Right atrium auricular region (tissue), 2 donors: Measurements from ENCODE around the gene SUCLG2. TPM values are rescaled to one million over a fixed set of nuclear protein-coding genes. Genes with fewer than 3 reads are reported as not detected.

Experiments
- DNase-seq: peaks from one replicate; pipeline ENCODE4 v3.0.0-alpha.2; 2019; ENCODE audit warnings: low spot score
- H3K27ac ChIP-seq, 2 donors: fragments of 200-600 bp; sonication (generic); 1 replicate in 1 of 2; 2 replicates in 1 of 2; pipeline ENCODE4 v1.5.1; 2016 to 2019
- H3K27me3 ChIP-seq, 2 donors: fragments of 200-600 bp; sonication (generic); one replicate each; pipeline versions ENCODE4 v1.5.1 to v1.6.0; 2017 to 2019
- H3K36me3 ChIP-seq: fragments of 200-600 bp; sonication (generic); one replicate; pipeline ENCODE4 v1.5.1; 2016
- H3K4me1 ChIP-seq, 2 donors: fragments of 200-600 bp; sonication (generic); one replicate each; pipeline versions ENCODE4 v1.5.1 to v1.6.0; 2017 to 2019
- H3K4me3 ChIP-seq, 2 donors: fragments of 200-600 bp; sonication (generic); 1 replicate in 1 of 2; 2 replicates in 1 of 2; pipeline ENCODE4 v1.5.1; 2017 to 2019; ENCODE audit warnings: mild to moderate bottlenecking in 1 of 2, moderate library complexity in 1 of 2
- H3K9me3 ChIP-seq, 2 donors: fragments of 200-600 bp; sonication (generic); one replicate each; pipeline ENCODE4 v1.5.1; 2019
- CTCF ChIP-seq, 2 donors: fragments of 200-600 bp; sonication (generic); IDR thresholded peaks; one replicate each; pipeline ENCODE4 v1.5.1; 2019; ENCODE audit warnings: antibody characterized with exemption in 2 of 2
- total RNA-seq, 2 donors: library from RNA; depleted of rRNA; stranded (reverse); fragments of >200 nt; gene quantifications; one replicate each; pipeline ENCODE4 v1.1.0, GENCODE V29; 2016

Gene SUCLG2
- total RNA-seq, 2 donors from 2014 or later, result 39.0 to 81.5 TPM

GRCh38 chr3:67459796-67460195, 194.6 kb downstream of the SUCLG2 start:
- Histone ChIP-seq H3K4me1 (no peaks in the 10 kb centered on the region), H3K36me3 (no peaks in the 10 kb centered on the region), H3K4me3 (no peak overlapping the region), H3K9me3 (no peaks in the 10 kb centered on the region), H3K27ac (no peak overlapping the region), H3K27me3 (no peaks in the 10 kb centered on the region)
- no peak for DNase-seq
- no peak for TF ChIP-seq CTCF (IDR thresholded peaks at IDR 0.05)

DNA sequence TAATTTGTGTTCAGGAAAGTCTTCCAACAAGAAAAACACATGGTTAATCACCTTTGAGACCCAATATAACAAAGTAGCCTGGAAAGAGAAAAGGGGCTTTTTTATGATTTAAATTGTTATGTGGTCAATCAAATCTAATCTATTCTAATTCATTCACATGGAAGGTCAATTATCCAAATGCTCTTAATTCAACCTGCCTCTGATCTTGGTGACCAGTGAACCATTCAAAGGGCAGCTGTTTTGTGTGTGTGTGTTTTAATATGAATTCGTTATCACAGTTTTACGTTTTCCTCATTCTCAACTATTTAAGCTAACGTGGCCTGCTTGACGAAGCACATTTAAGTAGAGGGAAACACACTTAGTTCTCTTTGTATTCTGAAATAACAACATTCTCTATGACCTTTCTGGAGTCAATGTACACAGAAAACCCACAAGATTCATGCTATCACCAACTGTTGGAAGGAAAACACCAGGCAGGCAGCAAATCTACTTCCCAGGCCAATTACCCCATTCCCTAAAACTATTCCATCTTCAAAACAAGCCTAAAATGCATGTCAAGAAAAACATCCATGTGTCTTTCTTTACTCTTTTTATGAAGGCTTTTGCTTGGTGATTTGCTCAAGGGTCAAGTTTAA, 195.4 kb downstream of the SUCLG2 start:
- no peaks in the 10 kb centered on the region for H3K27me3 ChIP-seq
- H3K4me3 ChIP-seq, result no peak overlapping the region
- no peak overlapping the region for H3K27ac ChIP-seq
- TF ChIP-seq CTCF (IDR thresholded peaks at IDR 0.05), result no peak
- no peaks in the 10 kb centered on the region for H3K9me3 ChIP-seq
- H3K4me1 ChIP-seq, result no peaks in the 10 kb centered on the region
- no peak for DNase-seq
- H3K36me3 ChIP-seq, result no peaks in the 10 kb centered on the region

- Histone ChIP-seq H3K4me1 (no peaks in the 10 kb centered on the region), H3K27ac (no peak overlapping the region), H3K36me3 (no peaks in the 10 kb centered on the region), H3K4me3 (no peak overlapping the region), H3K9me3 (no peaks in the 10 kb centered on the region), H3K27me3 (no peaks in the 10 kb centered on the region)
- DNase-seq, result no peak
- no peak for TF ChIP-seq CTCF (IDR thresholded peaks at IDR 0.05)
Observed at GRCh38 chr3:67458408-67458807, 196.0 kb downstream of the SUCLG2 start.

GRCh38 chr3:67453628-67454027, 200.8 kb downstream of the SUCLG2 start:
- Histone ChIP-seq H3K27ac (no peak overlapping the region), H3K4me3 (no peak overlapping the region), H3K9me3 (no peaks in the 10 kb centered on the region), H3K4me1 (no peaks in the 10 kb centered on the region), H3K27me3 (no peaks in the 10 kb centered on the region), H3K36me3 (no peaks in the 10 kb centered on the region)
- no peak for TF ChIP-seq CTCF (IDR thresholded peaks at IDR 0.05)
- no peak for DNase-seq

DNA sequence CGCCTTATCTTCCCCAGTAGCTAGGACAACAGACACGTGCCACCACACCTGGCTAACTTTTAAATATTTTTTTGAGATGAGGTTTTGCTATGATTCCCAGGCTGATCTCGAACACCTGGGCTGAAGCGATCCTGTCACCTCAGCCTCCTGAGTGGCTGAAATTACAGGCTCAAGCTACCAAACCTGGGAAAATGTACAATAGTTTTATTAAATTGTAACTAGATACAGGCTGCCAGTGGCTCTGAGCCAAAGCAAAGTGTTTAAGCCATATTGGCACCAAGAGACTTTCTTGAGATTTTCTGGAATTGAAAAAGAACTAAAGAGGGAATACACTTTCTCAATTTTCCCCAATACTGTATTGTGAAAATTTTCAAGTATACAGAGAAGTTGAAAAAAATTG, 204.3 kb downstream of the SUCLG2 start:
- no peaks in the 10 kb centered on the region for H3K27me3 ChIP-seq
- no peak for DNase-seq
- no peak overlapping the region for H3K4me3 ChIP-seq
- no peak overlapping the region for H3K27ac ChIP-seq
- no peaks in the 10 kb centered on the region for H3K9me3 ChIP-seq
- no peaks in the 10 kb centered on the region for H3K4me1 ChIP-seq
- H3K36me3 ChIP-seq, result no peaks in the 10 kb centered on the region
- no peak for TF ChIP-seq CTCF (IDR thresholded peaks at IDR 0.05)

DNA sequence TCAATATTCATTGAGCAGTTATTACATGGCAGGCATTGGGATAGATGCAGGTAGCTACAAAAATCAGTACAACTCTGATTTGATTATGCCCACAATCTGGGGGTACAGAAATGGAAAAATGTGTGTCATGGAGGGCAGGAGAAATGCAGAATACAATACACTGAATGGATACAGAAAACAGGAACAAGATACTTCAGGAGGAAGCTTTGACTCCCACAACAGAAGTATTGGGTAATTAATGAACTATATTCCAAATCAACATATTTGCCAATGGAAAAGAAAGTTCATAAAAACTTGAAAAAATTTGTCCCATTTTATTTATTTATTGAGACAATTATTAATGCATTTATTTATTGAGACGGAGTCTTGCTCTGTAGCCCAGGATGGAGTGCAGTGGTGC, 207.0 kb downstream of the SUCLG2 start:
- H3K9me3 ChIP-seq, result no peaks in the 10 kb centered on the region
- H3K4me3 ChIP-seq, result no peak overlapping the region
- no peaks in the 10 kb centered on the region for H3K4me1 ChIP-seq
- TF ChIP-seq CTCF (IDR thresholded peaks at IDR 0.05), result no peak
- DNase-seq, result no peak
- no peaks in the 10 kb centered on the region for H3K27me3 ChIP-seq
- no peaks in the 10 kb centered on the region for H3K36me3 ChIP-seq
- no peak overlapping the region for H3K27ac ChIP-seq
